Tibial nerve (tissue), 4 donors: ENCODE results near the gene SCN2B.

Source experiments
- CTCF ChIP-seq, 5 experiments: fragments of 200-600 bp in 3 of 5; fragments of 450-650 bp in 2 of 5; sonication (generic) in 3 of 5; IDR thresholded peaks; one replicate each; pipeline ENCODE4 v1.5.1; 2016 to 2019; ENCODE audit warnings: antibody characterized with exemption in 5 of 5, mild to moderate bottlenecking in 3 of 5, moderate library complexity in 2 of 5
- EP300 ChIP-seq, 2 donors: sonication (generic); formaldehyde crosslinking; IDR thresholded peaks; one replicate each; pipeline ENCODE4 v1.6.1; 2017; ENCODE audit warnings: antibody characterized with exemption in 2 of 2, mild to moderate bottlenecking in 1 of 2
- POLR2A ChIP-seq, 2 donors: fragments of 450-650 bp; IDR thresholded peaks; one replicate each; pipeline ENCODE4 v1.6.1; 2017; ENCODE audit warnings: antibody characterized with exemption in 2 of 2, mild to moderate bottlenecking in 2 of 2, moderate library complexity in 2 of 2

GRCh38 chr11:118213201-118213600 lies 36.8 kb upstream of the SCN2B start:
- TF ChIP-seq POLR2A (IDR thresholded peaks at IDR 0.05) (no peak), CTCF (IDR thresholded peaks at IDR 0.05) (no peak), EP300 (IDR thresholded peaks at IDR 0.05) (no peak)
